K562 (cell line): Measurements from ENCODE around the gene MRPS18B. TPM values are rescaled to one million over a fixed set of nuclear protein-coding genes. Genes with fewer than 3 reads are reported as not detected.

Source experiments
- ATAC-seq: fragments of 200-7000 bp; cut with Tn5 transposase; 3 replicates; pipeline ENCODE4 v1.9.1; 2020; ENCODE audit warnings: moderate library complexity
- BruUV-seq: library from RNA; stranded (reverse); fragments of 400-500 nt; replicated peaks from 2 replicates; lab custom pipeline; 2021; lab: Mats Ljungman, UMichigan
- CTCF ChIA-PET: fragments of 300-600 bp; formaldehyde crosslinking; extraction: SDS; loops from one replicate; lab custom pipeline; 2021; ENCODE audit warnings: low intra/inter-chr PET ratio; lab: Yijun Ruan, JAX
- POLR2A ChIA-PET: fragments of 300-600, 350-650 bp; sonication (Branson Sonifier 250); formaldehyde crosslinking; extraction: SDS; loops from one replicate; lab custom pipeline; 2021; ENCODE audit warnings: antibody characterized with exemption, inconsistent platforms; lab: Yijun Ruan, JAX
- DNase-seq, 4 experiments: peaks; one replicate each; pipeline versions ENCODE4 v3.0.0 to v3.0.0-alpha.2; 2011 to 2018; ENCODE audit warnings: low spot score in 3 of 4, mixed read lengths in 3 of 4; ENCODE audit errors: extremely low read depth in 1 of 4
- FAIRE-seq: peaks from 2 replicates; lab custom pipeline; 2011; peaks lifted over from hg19 to GRCh38; lab: Jason Lieb, UNC
- H2AFZ ChIP-seq: 2 replicates; pipeline ENCODE4 v1.6.0; 2011; ENCODE audit warnings: low read depth, low read length, control low read depth, inconsistent platforms
- H3K27ac ChIP-seq: fragments of 200-600 bp; 3 replicates; pipeline ENCODE4 v1.8.0; 2011; ENCODE audit warnings: low read depth, mild to moderate bottlenecking, control low read depth, inconsistent platforms, low read length, moderate library complexity, mixed read lengths; ENCODE audit errors: extremely low read depth
- H3K27me3 ChIP-seq, 2 experiments: fragments of 300-600 bp in 1 of 2; 2 replicates in 1 of 2; 3 replicates in 1 of 2; pipeline versions ENCODE4 v1.6.0 to v1.8.0; 2011; ENCODE audit warnings: inconsistent platforms in 2 of 2, low read length in 2 of 2, mild to moderate bottlenecking in 1 of 2, mixed read lengths in 1 of 2, moderate library complexity in 1 of 2; ENCODE audit not compliant: control insufficient read depth in 2 of 2, insufficient read depth in 2 of 2
- H3K36me3 ChIP-seq: fragments of 300-600 bp; 3 replicates; pipeline ENCODE4 v1.8.0; 2011; ENCODE audit warnings: mild to moderate bottlenecking, low read length, inconsistent platforms; ENCODE audit not compliant: control insufficient read depth, insufficient read depth
- H3K4me1 ChIP-seq, 2 experiments: fragments of 200-600 bp in 1 of 2; replicated peaks in 1 of 2; 2 replicates in 1 of 2; 3 replicates in 1 of 2; pipeline versions ENCODE4 v1.5.1 to v1.8.0; 2011; ENCODE audit warnings: inconsistent platforms in 2 of 2, low read length in 2 of 2, mild to moderate bottlenecking in 1 of 2, mixed read lengths in 1 of 2, moderate library complexity in 1 of 2; ENCODE audit not compliant: control insufficient read depth in 2 of 2, insufficient read depth in 2 of 2
- H3K4me2 ChIP-seq: 2 replicates; pipeline ENCODE4 v1.6.1; 2011; ENCODE audit warnings: low read length, control low read depth, inconsistent platforms, mixed read lengths; ENCODE audit not compliant: insufficient read depth
- H3K4me3 ChIP-seq: fragments of 200-600 bp; sonication (generic), shearing (Covaris generic); 2 replicates; pipeline ENCODE4 v1.5.1; 2016; ENCODE audit warnings: control low read depth, inconsistent platforms
- H3K79me2 ChIP-seq: fragments of 200-600 bp; 3 replicates; pipeline ENCODE4 v1.8.0; 2011; ENCODE audit warnings: low read length, inconsistent platforms; ENCODE audit not compliant: control insufficient read depth, insufficient read depth
- H3K9ac ChIP-seq, 2 experiments: 2 replicates each; pipeline versions ENCODE4 v1.6.0 to v1.6.1; 2011; ENCODE audit warnings: low read depth in 2 of 2, low read length in 2 of 2, control low read depth in 1 of 2, inconsistent platforms in 1 of 2, mild to moderate bottlenecking in 1 of 2, mixed read lengths in 1 of 2; ENCODE audit not compliant: insufficient read depth in 1 of 2
- H3K9me1 ChIP-seq: one replicate; pipeline ENCODE4 v1.6.0; 2011; ENCODE audit warnings: inconsistent platforms, mild to moderate bottlenecking, low read length, moderate library complexity; ENCODE audit not compliant: control insufficient read depth, insufficient read depth
- H3K9me3 ChIP-seq: replicated peaks from 2 replicates; pipeline ENCODE4 v1.5.1; 2011; ENCODE audit warnings: low read depth, low read length, inconsistent platforms; ENCODE audit not compliant: control insufficient read depth, insufficient read depth
- H4K20me1 ChIP-seq: replicated peaks from 2 replicates; pipeline ENCODE4 v1.6.1; 2011; ENCODE audit warnings: low read length, inconsistent platforms, mixed read lengths; ENCODE audit not compliant: control insufficient read depth, insufficient read depth
- MCM5 ChIP-seq: fragments of 450-650 bp; IDR thresholded peaks from 2 replicates; pipeline ENCODE4 v1.6.1; 2016; ENCODE audit warnings: low read depth
- POLR2AphosphoS5 ChIP-seq: IDR thresholded peaks from 2 replicates; pipeline ENCODE4 v1.6.1; 2011; ENCODE audit warnings: mild to moderate bottlenecking, low read depth, low read length, moderate library complexity; ENCODE audit not compliant: control insufficient read depth, insufficient read depth
- VEZF1 ChIP-seq: fragments of 200-800 bp; sonication (Bioruptor generic); IDR thresholded peaks from 2 replicates; pipeline ENCODE4 v1.6.1; 2017; ENCODE audit warnings: missing genetic modification characterization, missing compliant biosample characterization
- WGBS: fragments of 100-300 bp; shearing (Covaris generic); methylation state at CpG from one replicate; pipeline ENCODE4 v1.1.6; 2016; ENCODE audit warnings: low coverage, mixed read lengths; ENCODE audit not compliant: insufficient coverage; ENCODE audit errors: missing lambda C conversion rate; 5-methylcytosine and 5-hydroxymethylcytosine counted together
- in situ Hi-C: fragments of 300-500 bp; cut with MboI; formaldehyde crosslinking; loops from 4 replicates; pipeline ENCODE4 v1.15.0; 2018; ENCODE audit warnings: inconsistent platforms, mixed read lengths
- intact Hi-C: fragments of 100-400 bp; cut with micrococcal nuclease; formaldehyde crosslinking; loops from 2 replicates; pipeline ENCODE4 v1.14.2; 2022
- polyA plus RNA-seq, 8 experiments: library from polyadenylated mRNA; depleted of rRNA in 4 of 8; stranded (reverse) in 5 of 8; unstranded in 3 of 8; fragments of >200 nt; fragmentation: Nextera tagmentation in 2 of 8; fragmentation: Illumina TruSeq in 1 of 8; extraction: Ambion mirVana in 2 of 8; extraction: Trizol in 1 of 8; gene quantifications; 2 replicates each; pipeline versions ENCODE4 v1.2.1 to v1.2.3, GENCODE V29; 2011 to 2014; ENCODE audit warnings: inconsistent platforms in 1 of 8, missing spikeins in 1 of 8
- total RNA-seq, 7 experiments: library from RNA; depleted of rRNA in 6 of 7; stranded (reverse); fragments of >200 nt in 6 of 7; fragmentation: Illumina TruSeq in 2 of 7; extraction: Trizol in 2 of 7; gene quantifications; 2 replicates each; pipeline versions ENCODE4 v1.2.1 to v1.2.3, GENCODE V29; 2011 to 2021; ENCODE audit warnings: low replicate concordance in 1 of 7
- TF ChIP-seq, protein P1 (sequence below): fragments of 450-650 bp; formaldehyde crosslinking; IDR thresholded peaks from 2 replicates; pipeline ENCODE4 v1.4.0; 2022; ENCODE audit warnings: missing genetic modification characterization
- TF ChIP-seq, protein P2 (sequence below), 2 experiments: IDR thresholded peaks; 2 replicates each; pipeline ENCODE4 v1.6.1; 2011; ENCODE audit warnings: borderline replicate concordance in 1 of 2, control low read depth in 1 of 2, low read depth in 1 of 2, low read length in 1 of 2, mild to moderate bottlenecking in 1 of 2, mixed read lengths in 1 of 2, moderate library complexity in 1 of 2; ENCODE audit not compliant: insufficient read depth in 1 of 2, insufficient read length in 1 of 2, poor library complexity in 1 of 2, severe bottlenecking in 1 of 2; ENCODE audit errors: extremely low read depth in 1 of 2

MRPS18B gene
- total and polyA plus RNA-seq, 9 of the 15 experiments (the other 6 are each of a cell fraction or from before 2014, with no cell fraction given) = 132 to 383 (median 178) TPM

GRCh38 chr6:30578051-30578450 lies 39.6 kb upstream of the MRPS18B start (continued):
- TF ChIP-seq, protein P1, sequence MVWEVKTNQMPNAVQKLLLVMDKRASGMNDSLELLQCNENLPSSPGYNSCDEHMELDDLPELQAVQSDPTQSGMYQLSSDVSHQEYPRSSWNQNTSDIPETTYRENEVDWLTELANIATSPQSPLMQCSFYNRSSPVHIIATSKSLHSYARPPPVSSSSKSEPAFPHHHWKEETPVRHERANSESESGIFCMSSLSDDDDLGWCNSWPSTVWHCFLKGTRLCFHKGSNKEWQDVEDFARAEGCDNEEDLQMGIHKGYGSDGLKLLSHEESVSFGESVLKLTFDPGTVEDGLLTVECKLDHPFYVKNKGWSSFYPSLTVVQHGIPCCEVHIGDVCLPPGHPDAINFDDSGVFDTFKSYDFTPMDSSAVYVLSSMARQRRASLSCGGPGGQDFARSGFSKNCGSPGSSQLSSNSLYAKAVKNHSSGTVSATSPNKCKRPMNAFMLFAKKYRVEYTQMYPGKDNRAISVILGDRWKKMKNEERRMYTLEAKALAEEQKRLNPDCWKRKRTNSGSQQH = no peak
- TF ChIP-seq, protein P2, sequence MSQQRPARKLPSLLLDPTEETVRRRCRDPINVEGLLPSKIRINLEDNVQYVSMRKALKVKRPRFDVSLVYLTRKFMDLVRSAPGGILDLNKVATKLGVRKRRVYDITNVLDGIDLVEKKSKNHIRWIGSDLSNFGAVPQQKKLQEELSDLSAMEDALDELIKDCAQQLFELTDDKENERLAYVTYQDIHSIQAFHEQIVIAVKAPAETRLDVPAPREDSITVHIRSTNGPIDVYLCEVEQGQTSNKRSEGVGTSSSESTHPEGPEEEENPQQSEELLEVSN (IDR thresholded peaks at IDR 0.05; ENCODE audit: borderline replicate concordance in 1 of 2, extremely low read depth in 1 of 2, insufficient read depth in 1 of 2, insufficient read length in 1 of 2, low read depth in 1 of 2, low read length in 1 of 2, poor library complexity in 1 of 2, severe bottlenecking in 1 of 2) = no peak
- TF ChIP-seq VEZF1 (CRISPR knock-in tag) = no peak

DNA sequence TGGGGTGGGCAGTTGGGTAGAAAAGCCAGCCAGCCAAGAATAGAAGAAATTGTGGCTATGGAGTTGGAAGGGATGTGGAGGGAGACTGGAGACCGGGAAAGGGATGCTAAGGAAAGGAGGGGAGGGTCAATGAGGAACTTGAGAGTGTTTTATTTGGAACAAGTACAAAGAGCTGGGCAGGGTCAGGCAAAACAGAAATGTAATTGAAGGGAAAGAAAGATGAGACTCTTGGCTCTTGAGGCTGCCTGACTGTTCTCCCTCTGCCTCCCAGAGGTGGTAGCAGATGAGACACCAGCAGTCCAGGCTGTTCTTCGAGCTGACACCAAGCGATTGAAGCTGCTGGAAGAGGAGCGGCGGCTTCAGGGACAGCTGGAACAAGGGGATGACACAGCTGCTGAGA lies 33.7 kb upstream of the MRPS18B start:
- intact Hi-C loops = no loop called here
- H3K9ac ChIP-seq = no peak overlapping the region
- 93% methylated on average over 5 of the region's 5 CpGs for WGBS

More for the DNA sequence above, 33.7 kb upstream of the MRPS18B start:
- no peak for DNase-seq
- Histone ChIP-seq H3K9me1 (no peaks in the 10 kb centered on the region), H3K4me1 (no peaks in the 10 kb centered on the region), H3K36me3 (peaks cover 96% of the 10 kb centered on the region), H3K79me2 (no peaks in the 10 kb centered on the region), H3K4me2 (no peak overlapping the region), H3K27me3 (no peaks in the 10 kb centered on the region), H3K27ac (no peak overlapping the region), H2AFZ (no peak overlapping the region), H3K4me3 (no peak overlapping the region)
- in situ Hi-C loops = no loop called here
- ChIA-PET CTCF (no interaction called here), POLR2A (interaction anchor here (0.8 to 8.4 kb wide), 8 partner anchors 8 to 30 kb away, joined by 3 to 67 read pairs (median 8); partner anchors contain the start of gene ABCF1)
- FAIRE-seq = no peak
- TF ChIP-seq MCM5 = no peak
- 0 out of 2 replicates have a peak, but pooled peaks have one; percentile 11 for TF ChIP-seq POLR2AphosphoS5
- TF ChIP-seq, all 486 proteins: peak for 1
- BruUV-seq = no TSS peak
- Histone ChIP-seq H3K9me3 (no peaks in the 10 kb centered on the region), H4K20me1 (no peaks in the 10 kb centered on the region)
- ATAC-seq = no peak
